ENCODE results near the gene KCNJ3.

The KCNJ3 gene

GRCh38 chr2:154670083-154670482 is 28.4 kb upstream of the KCNJ3 start:
- Histone ChIP-seq H3K36me3 (ENCODE audit: control insufficient read depth in 1 of 2, insufficient read depth in 2 of 2, low read depth in 1 of 2, low read length in 2 of 2) (no peaks in the 10 kb centered on the region), H3K18ac (ENCODE audit: low read depth in 1 of 2, low read length in 2 of 2) (no peak overlapping the region), H3K4me2 (ENCODE audit: low read length, poor library complexity, severe bottlenecking) (no peak overlapping the region), H3K4me1 (ENCODE audit: control insufficient read depth, insufficient read depth, low read depth, low read length) (no peaks in the 10 kb centered on the region), H3K4me3 (ENCODE audit: insufficient read depth in 1 of 2, low read depth in 1 of 2, low read length in 2 of 2) (no peak overlapping the region), H2BK5ac (ENCODE audit: low read depth, low read length, poor library complexity, severe bottlenecking) (no peak overlapping the region), H4K8ac (ENCODE audit: low read length) (no peak overlapping the region), H3K27ac (ENCODE audit: low read length, poor library complexity, severe bottlenecking) (no peak overlapping the region), H3K23ac (ENCODE audit: low read length in 2 of 2) (no peak overlapping the region), H3K79me1 (replicated peaks; ENCODE audit: low read length, poor library complexity, severe bottlenecking) (no peaks in the 10 kb centered on the region), H2BK120ac (ENCODE audit: low read depth, low read length) (no peak overlapping the region), H2AFZ (ENCODE audit: low read depth, low read length) (no peak overlapping the region), H4K91ac (ENCODE audit: low read length) (no peak overlapping the region), H2AK5ac (ENCODE audit: low read length, severe bottlenecking) (no peak overlapping the region), H2BK12ac (ENCODE audit: low read length in 2 of 2) (no peak overlapping the region), H3K9ac (ENCODE audit: low read length) (no peak overlapping the region), H3K4ac (ENCODE audit: low read depth in 1 of 2, low read length in 2 of 2) (no peak overlapping the region), H3K9me3 (ENCODE audit: control insufficient read depth, low read length) (no peaks in the 10 kb centered on the region), H2BK15ac (ENCODE audit: low read depth, poor library complexity, severe bottlenecking) (no peak overlapping the region), H3K14ac (ENCODE audit: low read length in 2 of 2) (no peak overlapping the region), H3K27me3 (ENCODE audit: control insufficient read depth in 1 of 2, insufficient read depth in 1 of 2, low read length in 2 of 2) (no peaks in the 10 kb centered on the region)
- no peak for DNase-seq
- 71% methylated on average over 1 of the region's 1 CpG for WGBS

- Histone ChIP-seq H3K4me2 (ENCODE audit: low read length, poor library complexity, severe bottlenecking) (no peak overlapping the region), H3K14ac (ENCODE audit: low read length in 2 of 2) (no peak overlapping the region), H2BK12ac (ENCODE audit: low read length in 2 of 2) (no peak overlapping the region), H2AK5ac (ENCODE audit: low read length, severe bottlenecking) (no peak overlapping the region), H3K9me3 (ENCODE audit: control insufficient read depth, low read length) (no peaks in the 10 kb centered on the region), H3K4me1 (ENCODE audit: control insufficient read depth, insufficient read depth, low read depth, low read length) (no peaks in the 10 kb centered on the region), H3K36me3 (ENCODE audit: control insufficient read depth in 1 of 2, insufficient read depth in 2 of 2, low read depth in 1 of 2, low read length in 2 of 2) (no peaks in the 10 kb centered on the region), H3K27ac (ENCODE audit: low read length, poor library complexity, severe bottlenecking) (no peak overlapping the region), H3K23ac (ENCODE audit: low read length in 2 of 2) (no peak overlapping the region), H4K8ac (ENCODE audit: low read length) (no peak overlapping the region), H2BK5ac (ENCODE audit: low read depth, low read length, poor library complexity, severe bottlenecking) (no peak overlapping the region), H3K4ac (ENCODE audit: low read depth in 1 of 2, low read length in 2 of 2) (no peak overlapping the region), H3K79me1 (replicated peaks; ENCODE audit: low read length, poor library complexity, severe bottlenecking) (no peaks in the 10 kb centered on the region), H2BK120ac (ENCODE audit: low read depth, low read length) (no peak overlapping the region), H3K27me3 (ENCODE audit: control insufficient read depth in 1 of 2, insufficient read depth in 1 of 2, low read length in 2 of 2) (no peaks in the 10 kb centered on the region), H3K4me3 (ENCODE audit: insufficient read depth in 1 of 2, low read depth in 1 of 2, low read length in 2 of 2) (no peak overlapping the region), H2BK15ac (ENCODE audit: low read depth, poor library complexity, severe bottlenecking) (no peak overlapping the region), H3K18ac (ENCODE audit: low read depth in 1 of 2, low read length in 2 of 2) (no peak overlapping the region), H4K91ac (ENCODE audit: low read length) (no peak overlapping the region), H2AFZ (ENCODE audit: low read depth, low read length) (no peak overlapping the region), H3K9ac (ENCODE audit: low read length) (no peak overlapping the region)
- WGBS: 84% methylated on average over 2 of the region's 3 CpGs
- DNase-seq: no peak
Measured at GRCh38 chr2:154673694-154674093, 24.8 kb upstream of the KCNJ3 start.

GRCh38 chr2:154677401-154677800 is 21.1 kb upstream of the KCNJ3 start:
- DNase-seq: no peak
- no peaks in the 10 kb centered on the region for H3K36me3 ChIP-seq (ENCODE audit: control insufficient read depth in 1 of 2, insufficient read depth in 2 of 2, low read depth in 1 of 2, low read length in 2 of 2)
- H2BK120ac ChIP-seq (ENCODE audit: low read depth, low read length): no peak overlapping the region
- no peak overlapping the region for H4K8ac ChIP-seq (ENCODE audit: low read length)
- H2AK5ac ChIP-seq (ENCODE audit: low read length, severe bottlenecking): no peak overlapping the region
- no peak overlapping the region for H3K23ac ChIP-seq (ENCODE audit: low read length in 2 of 2)
- H4K91ac ChIP-seq (ENCODE audit: low read length): no peak overlapping the region
- no peaks in the 10 kb centered on the region for H3K4me1 ChIP-seq (ENCODE audit: control insufficient read depth, insufficient read depth, low read depth, low read length)
- no peaks in the 10 kb centered on the region for H3K9me3 ChIP-seq (ENCODE audit: control insufficient read depth, low read length)
- no peak overlapping the region for H2BK15ac ChIP-seq (ENCODE audit: low read depth, poor library complexity, severe bottlenecking)
- H3K4me2 ChIP-seq (ENCODE audit: low read length, poor library complexity, severe bottlenecking): no peak overlapping the region
- no peak overlapping the region for H2BK12ac ChIP-seq (ENCODE audit: low read length in 2 of 2)
- no peak overlapping the region for H2AFZ ChIP-seq (ENCODE audit: low read depth, low read length)
- 91% methylated on average over 3 of the region's 3 CpGs for WGBS
- H3K79me1 ChIP-seq (replicated peaks; ENCODE audit: low read length, poor library complexity, severe bottlenecking): no peaks in the 10 kb centered on the region
- no peaks in the 10 kb centered on the region for H3K27me3 ChIP-seq (ENCODE audit: control insufficient read depth in 1 of 2, insufficient read depth in 1 of 2, low read length in 2 of 2)
- H3K9ac ChIP-seq (ENCODE audit: low read length): no peak overlapping the region
- H3K4ac ChIP-seq (ENCODE audit: low read depth in 1 of 2, low read length in 2 of 2): no peak overlapping the region
- no peak overlapping the region for H3K4me3 ChIP-seq (ENCODE audit: insufficient read depth in 1 of 2, low read depth in 1 of 2, low read length in 2 of 2)
- no peak overlapping the region for H3K18ac ChIP-seq (ENCODE audit: low read depth in 1 of 2, low read length in 2 of 2)
- H2BK5ac ChIP-seq (ENCODE audit: low read depth, low read length, poor library complexity, severe bottlenecking): no peak overlapping the region
- no peak overlapping the region for H3K14ac ChIP-seq (ENCODE audit: low read length in 2 of 2)
- H3K27ac ChIP-seq (ENCODE audit: low read length, poor library complexity, severe bottlenecking): no peak overlapping the region

- no peak for DNase-seq
- no peak overlapping the region for H2BK5ac ChIP-seq (ENCODE audit: low read depth, low read length, poor library complexity, severe bottlenecking)
- no peak overlapping the region for H3K4me2 ChIP-seq (ENCODE audit: low read length, poor library complexity, severe bottlenecking)
- H3K4me1 ChIP-seq (ENCODE audit: control insufficient read depth, insufficient read depth, low read depth, low read length): no peaks in the 10 kb centered on the region
- no peaks in the 10 kb centered on the region for H3K9me3 ChIP-seq (ENCODE audit: control insufficient read depth, low read length)
- no peak overlapping the region for H3K14ac ChIP-seq (ENCODE audit: low read length in 2 of 2)
- no peak overlapping the region for H2AFZ ChIP-seq (ENCODE audit: low read depth, low read length)
- no peaks in the 10 kb centered on the region for H3K27me3 ChIP-seq (ENCODE audit: control insufficient read depth in 1 of 2, insufficient read depth in 1 of 2, low read length in 2 of 2)
- H3K9ac ChIP-seq (ENCODE audit: low read length): no peak overlapping the region
- H2BK12ac ChIP-seq (ENCODE audit: low read length in 2 of 2): no peak overlapping the region
- H3K4ac ChIP-seq (ENCODE audit: low read depth in 1 of 2, low read length in 2 of 2): no peak overlapping the region
- no peak overlapping the region for H4K91ac ChIP-seq (ENCODE audit: low read length)
- H2BK120ac ChIP-seq (ENCODE audit: low read depth, low read length): no peak overlapping the region
- H3K27ac ChIP-seq (ENCODE audit: low read length, poor library complexity, severe bottlenecking): no peak overlapping the region
- no peak overlapping the region for H2AK5ac ChIP-seq (ENCODE audit: low read length, severe bottlenecking)
- H3K18ac ChIP-seq (ENCODE audit: low read depth in 1 of 2, low read length in 2 of 2): no peak overlapping the region
- H3K4me3 ChIP-seq (ENCODE audit: insufficient read depth in 1 of 2, low read depth in 1 of 2, low read length in 2 of 2): no peak overlapping the region
- no peak overlapping the region for H4K8ac ChIP-seq (ENCODE audit: low read length)
- no peak overlapping the region for H3K23ac ChIP-seq (ENCODE audit: low read length in 2 of 2)
- whole genome bisulfite sequencing: 88% methylated on average over 1 of the region's 2 CpGs
- H3K79me1 ChIP-seq (replicated peaks; ENCODE audit: low read length, poor library complexity, severe bottlenecking): no peaks in the 10 kb centered on the region
- no peaks in the 10 kb centered on the region for H3K36me3 ChIP-seq (ENCODE audit: control insufficient read depth in 1 of 2, insufficient read depth in 2 of 2, low read depth in 1 of 2, low read length in 2 of 2)
- no peak overlapping the region for H2BK15ac ChIP-seq (ENCODE audit: low read depth, poor library complexity, severe bottlenecking)
Measured at GRCh38 chr2:154681741-154682140, 16.8 kb upstream of the KCNJ3 start.

All from mesenchymal stem cell (in vitro differentiated cells and primary cell).